GM13977 (cell line): Measurements from ENCODE around the gene SULF2.

Source experiments
- DNase-seq: peaks from one replicate; pipeline ENCODE4 v3.0.0; 2012; ENCODE audit warnings: low spot score
- CTCF ChIP-seq: IDR thresholded peaks from 2 replicates; pipeline ENCODE4 v1.5.1; 2012; ENCODE audit warnings: mild to moderate bottlenecking, control low read depth; ENCODE audit not compliant: insufficient read depth; ENCODE audit errors: extremely low read depth, missing control alignments
- in situ Hi-C: fragments of 300-500 bp; cut with MboI; formaldehyde crosslinking; loops from one replicate; pipeline ENCODE4 v1.12.0; 2022; ENCODE audit warnings: low sequenced_read_pairs, low pct_unique_long_range_greater_than_20kb, mixed read lengths, inconsistent platforms; ENCODE audit not compliant: unreplicated experiment

Gene SULF2

DNA sequence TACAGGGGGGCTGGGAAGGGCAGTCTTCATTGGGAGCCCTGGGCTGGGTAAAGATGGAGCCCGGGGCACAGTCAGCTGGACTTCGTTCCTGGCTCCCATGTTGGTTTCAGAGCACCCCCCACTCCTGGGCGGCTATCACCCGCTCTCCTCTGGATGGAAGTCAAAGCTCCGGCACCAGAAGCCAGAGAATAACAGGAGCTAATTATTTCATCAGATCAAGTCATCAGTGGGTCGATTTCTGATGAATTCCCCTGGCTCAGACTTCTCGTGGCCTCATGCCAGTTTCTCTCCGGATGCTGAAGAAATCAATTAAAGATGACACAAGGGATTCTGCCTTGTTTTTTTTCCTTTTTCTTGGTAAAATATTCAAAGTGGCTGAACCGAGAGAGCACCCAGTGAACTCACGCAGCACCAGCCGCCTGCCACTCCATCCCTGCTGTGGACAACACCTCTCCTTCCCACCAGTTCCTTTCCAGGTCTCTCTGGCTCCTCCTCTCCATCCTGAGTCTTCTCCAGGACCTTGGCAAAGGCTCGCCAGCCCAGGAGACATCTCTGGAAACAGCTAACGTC is 22.5 kb downstream of the SULF2 start:
- in situ Hi-C loops, result no loop called here
- TF ChIP-seq CTCF, result no peak
- no peak for DNase-seq

DNA sequence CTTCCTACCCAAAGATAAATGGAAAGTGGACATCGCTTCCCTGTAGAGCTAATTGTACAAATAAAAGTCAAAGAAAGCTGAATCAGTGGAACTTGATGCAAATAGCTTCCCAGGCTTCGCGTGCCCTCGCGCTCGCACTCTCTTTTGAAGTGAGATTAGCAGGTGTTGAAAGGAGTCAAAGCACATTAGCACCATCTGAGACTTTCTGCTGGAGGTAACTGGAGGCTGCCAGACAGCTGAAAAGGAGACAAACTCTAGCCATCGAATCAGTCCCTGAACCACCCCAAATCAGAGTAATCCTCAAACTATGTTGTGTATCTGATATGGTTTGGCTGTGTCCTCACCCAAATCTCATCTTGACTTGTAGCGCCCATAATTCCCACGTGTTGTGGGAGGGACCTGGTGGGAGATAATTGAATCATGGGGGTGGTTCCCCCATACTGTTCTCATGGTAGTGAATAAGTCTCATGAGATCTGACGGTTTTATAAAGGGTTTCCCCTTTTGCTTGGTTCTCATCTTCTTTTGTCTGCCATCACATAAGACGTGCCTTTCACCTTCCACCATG is 23.7 kb downstream of the SULF2 start:
- no peak for DNase-seq
- in situ Hi-C loops, result no loop called here
- TF ChIP-seq CTCF, result no peak

DNA sequence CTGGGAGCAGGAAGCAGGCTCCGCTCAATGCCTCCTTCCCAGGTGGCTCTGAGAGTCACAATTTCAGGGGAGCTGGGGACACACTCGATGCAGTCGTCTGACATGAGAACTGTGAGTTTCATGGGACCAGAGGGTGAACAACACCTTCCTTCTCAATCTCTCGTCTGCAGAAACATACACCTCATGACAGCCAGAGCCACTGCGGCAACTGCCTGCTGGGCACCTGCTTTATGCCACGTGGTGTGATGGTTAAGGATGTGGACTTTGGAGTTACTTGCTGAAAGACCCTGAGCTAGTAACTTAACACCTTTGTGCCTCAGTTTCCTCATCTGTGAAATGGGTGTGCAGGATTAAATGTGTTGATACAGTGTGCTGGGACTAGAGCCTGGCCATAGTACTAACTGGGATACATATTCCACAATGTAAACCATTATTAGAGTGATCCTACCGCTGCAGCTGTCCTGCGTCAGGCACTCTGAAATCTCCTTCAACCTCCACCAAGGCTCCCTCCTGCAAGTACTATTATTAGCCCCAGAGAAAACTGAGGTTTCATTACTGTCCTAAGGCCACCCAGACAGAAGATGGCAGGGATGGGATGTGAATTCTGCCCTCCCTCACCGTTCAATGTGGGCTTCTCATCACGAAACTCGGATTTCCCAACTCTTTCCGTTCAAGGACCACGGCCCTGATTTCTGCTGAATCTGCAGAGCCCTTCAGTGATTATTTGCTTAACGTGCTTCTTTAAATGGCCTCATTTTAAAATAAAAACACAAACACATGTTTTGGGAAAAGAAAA is 24.4 kb downstream of the SULF2 start:
- TF ChIP-seq CTCF, result no peak

GRCh38 chr20:47758517-47759450 is 26.5 kb downstream of the SULF2 start:
- in situ Hi-C loops, result no loop called here
- no peak for DNase-seq
- TF ChIP-seq CTCF, result no peak

More for the DNA sequence above, 24.4 kb downstream of the SULF2 start:
- DNase-seq, result no peak
- in situ Hi-C loops, result no loop called here

- no peak for DNase-seq
- no peak for TF ChIP-seq CTCF
- in situ Hi-C loops, result no loop called here
Measured at GRCh38 chr20:47757145-47758035, 27.9 kb downstream of the SULF2 start.
